Measurements from ENCODE around the gene TRPV3. TPM values are rescaled to one million over a fixed set of nuclear protein-coding genes. Genes with fewer than 3 reads are reported as not detected.

Gene TRPV3
- total RNA-seq, 1 experiment from 2014 or later: 1.4 TPM

DNA sequence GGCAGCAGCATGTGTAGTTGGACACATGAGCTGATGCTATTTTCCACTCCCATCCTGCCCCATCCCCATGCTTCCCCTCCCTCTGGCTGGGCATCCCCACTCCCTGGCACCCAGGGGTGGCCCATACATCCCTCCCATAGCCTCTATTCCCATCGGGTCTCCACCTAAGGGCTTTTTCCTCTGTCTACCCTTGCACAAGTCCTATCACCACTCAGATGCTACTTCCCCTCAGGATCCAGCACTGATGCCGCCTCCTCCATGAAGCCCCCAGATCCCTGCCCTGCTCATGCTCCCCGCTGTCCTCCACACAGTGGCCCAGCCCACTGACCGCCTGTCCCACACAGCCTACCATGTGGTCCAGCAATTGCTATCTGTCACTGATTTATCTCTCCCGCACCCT is 35.8 kb upstream of the TRPV3 start:
- Histone ChIP-seq H3K4me2 (ENCODE audit: low read length) (no peak overlapping the region), H3K27me3 (ENCODE audit: insufficient read depth, low read length) (no peaks in the 10 kb centered on the region), H3K9ac (ENCODE audit: low read length) (no peak overlapping the region), H4K20me1 (ENCODE audit: insufficient read depth) (no peaks in the 10 kb centered on the region), H3K9me3 (ENCODE audit: control insufficient read depth in 1 of 2, insufficient read depth in 1 of 2, low read depth in 1 of 2, low read length in 2 of 2) (no peaks in the 10 kb centered on the region), H2AFZ (ENCODE audit: low read depth, low read length, poor library complexity, severe bottlenecking) (no peak overlapping the region), H3K36me3 (ENCODE audit: control insufficient read depth in 1 of 2, insufficient read depth in 2 of 2, low read length in 2 of 2) (no peaks in the 10 kb centered on the region; a peak in 1 of 4 replicates), H3K4me1 (ENCODE audit: control insufficient read depth in 1 of 2, insufficient read depth in 2 of 2, low read length in 2 of 2) (no peaks in the 10 kb centered on the region), H3K9me2 (ENCODE audit: insufficient read depth) (no peaks in the 10 kb centered on the region), H3K4me3 (replicated peaks in 1 of 2; ENCODE audit: low read depth in 1 of 2, low read length in 2 of 2) (no peak overlapping the region), H3K79me2 (ENCODE audit: insufficient read depth, low read length) (no peaks in the 10 kb centered on the region), H3K27ac (ENCODE audit: low read depth, low read length) (no peak overlapping the region)
- ChIA-PET POLR2A (no interaction called here), CTCF (no interaction called here), RAD21 (ENCODE audit: low non-redundant PET in 1 of 2, low total read pairs in 2 of 2, uncharacterized antibody in 2 of 2, unreplicated experiment in 2 of 2) (interaction anchor here in 1 of 2 experiments (0.7 kb wide), 1 partner anchor 41 kb away, joined by 7 read pairs; no protein-coding TSS in a partner anchor)
- no TSS peak for BruUV-seq (replicated peaks)
- DNase-seq (ENCODE audit: low read depth, low spot score) (no peak), ATAC-seq (no peak)
- TF ChIP-seq, protein P1, sequence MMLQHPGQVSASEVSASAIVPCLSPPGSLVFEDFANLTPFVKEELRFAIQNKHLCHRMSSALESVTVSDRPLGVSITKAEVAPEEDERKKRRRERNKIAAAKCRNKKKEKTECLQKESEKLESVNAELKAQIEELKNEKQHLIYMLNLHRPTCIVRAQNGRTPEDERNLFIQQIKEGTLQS (IDR thresholded peaks at IDR 0.05): no peak
- TF ChIP-seq, protein P2, sequence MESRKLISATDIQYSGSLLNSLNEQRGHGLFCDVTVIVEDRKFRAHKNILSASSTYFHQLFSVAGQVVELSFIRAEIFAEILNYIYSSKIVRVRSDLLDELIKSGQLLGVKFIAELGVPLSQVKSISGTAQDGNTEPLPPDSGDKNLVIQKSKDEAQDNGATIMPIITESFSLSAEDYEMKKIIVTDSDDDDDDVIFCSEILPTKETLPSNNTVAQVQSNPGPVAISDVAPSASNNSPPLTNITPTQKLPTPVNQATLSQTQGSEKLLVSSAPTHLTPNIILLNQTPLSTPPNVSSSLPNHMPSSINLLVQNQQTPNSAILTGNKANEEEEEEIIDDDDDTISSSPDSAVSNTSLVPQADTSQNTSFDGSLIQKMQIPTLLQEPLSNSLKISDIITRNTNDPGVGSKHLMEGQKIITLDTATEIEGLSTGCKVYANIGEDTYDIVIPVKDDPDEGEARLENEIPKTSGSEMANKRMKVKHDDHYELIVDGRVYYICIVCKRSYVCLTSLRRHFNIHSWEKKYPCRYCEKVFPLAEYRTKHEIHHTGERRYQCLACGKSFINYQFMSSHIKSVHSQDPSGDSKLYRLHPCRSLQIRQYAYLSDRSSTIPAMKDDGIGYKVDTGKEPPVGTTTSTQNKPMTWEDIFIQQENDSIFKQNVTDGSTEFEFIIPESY (IDR thresholded peaks at IDR 0.05; ENCODE audit: extremely low read depth, insufficient replicate concordance, low read length): no peak
- TF ChIP-seq CEBPB (IDR thresholded peaks at IDR 0.05; ENCODE audit: low read depth) (no peak), SP1 (IDR thresholded peaks at IDR 0.05; ENCODE audit: low read depth) (no peak), SIN3A (IDR thresholded peaks at IDR 0.05; ENCODE audit: low read depth) (no peak), POLR2AphosphoS5 (IDR thresholded peaks at IDR 0.05; ENCODE audit: low read depth, low read length) (no peak), POLR2A (IDR thresholded peaks at IDR 0.05; ENCODE audit: borderline replicate concordance, extremely low read depth, insufficient read depth, insufficient read length) (no peak), JUND (IDR thresholded peaks at IDR 0.05) (no peak), CBX3 (IDR thresholded peaks at IDR 0.05; ENCODE audit: low read depth) (no peak), EZH2 (IDR thresholded peaks at IDR 0.05) (no peak), EZH2phosphoT487 (IDR thresholded peaks at IDR 0.05; ENCODE audit: borderline replicate concordance) (no peak), YY1 (IDR thresholded peaks at IDR 0.05; ENCODE audit: extremely low read depth, insufficient replicate concordance, low read depth, low read length) (no peak), TCF7L2 (IDR thresholded peaks at IDR 0.05; ENCODE audit: borderline replicate concordance, extremely low read depth, insufficient read depth, insufficient read length) (no peak), EGR1 (IDR thresholded peaks at IDR 0.05; ENCODE audit: low read depth) (no peak)
- TF ChIP-seq, protein P3, sequence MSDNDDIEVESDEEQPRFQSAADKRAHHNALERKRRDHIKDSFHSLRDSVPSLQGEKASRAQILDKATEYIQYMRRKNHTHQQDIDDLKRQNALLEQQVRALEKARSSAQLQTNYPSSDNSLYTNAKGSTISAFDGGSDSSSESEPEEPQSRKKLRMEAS (IDR thresholded peaks at IDR 0.05): no peak
- TF ChIP-seq, protein P4, sequence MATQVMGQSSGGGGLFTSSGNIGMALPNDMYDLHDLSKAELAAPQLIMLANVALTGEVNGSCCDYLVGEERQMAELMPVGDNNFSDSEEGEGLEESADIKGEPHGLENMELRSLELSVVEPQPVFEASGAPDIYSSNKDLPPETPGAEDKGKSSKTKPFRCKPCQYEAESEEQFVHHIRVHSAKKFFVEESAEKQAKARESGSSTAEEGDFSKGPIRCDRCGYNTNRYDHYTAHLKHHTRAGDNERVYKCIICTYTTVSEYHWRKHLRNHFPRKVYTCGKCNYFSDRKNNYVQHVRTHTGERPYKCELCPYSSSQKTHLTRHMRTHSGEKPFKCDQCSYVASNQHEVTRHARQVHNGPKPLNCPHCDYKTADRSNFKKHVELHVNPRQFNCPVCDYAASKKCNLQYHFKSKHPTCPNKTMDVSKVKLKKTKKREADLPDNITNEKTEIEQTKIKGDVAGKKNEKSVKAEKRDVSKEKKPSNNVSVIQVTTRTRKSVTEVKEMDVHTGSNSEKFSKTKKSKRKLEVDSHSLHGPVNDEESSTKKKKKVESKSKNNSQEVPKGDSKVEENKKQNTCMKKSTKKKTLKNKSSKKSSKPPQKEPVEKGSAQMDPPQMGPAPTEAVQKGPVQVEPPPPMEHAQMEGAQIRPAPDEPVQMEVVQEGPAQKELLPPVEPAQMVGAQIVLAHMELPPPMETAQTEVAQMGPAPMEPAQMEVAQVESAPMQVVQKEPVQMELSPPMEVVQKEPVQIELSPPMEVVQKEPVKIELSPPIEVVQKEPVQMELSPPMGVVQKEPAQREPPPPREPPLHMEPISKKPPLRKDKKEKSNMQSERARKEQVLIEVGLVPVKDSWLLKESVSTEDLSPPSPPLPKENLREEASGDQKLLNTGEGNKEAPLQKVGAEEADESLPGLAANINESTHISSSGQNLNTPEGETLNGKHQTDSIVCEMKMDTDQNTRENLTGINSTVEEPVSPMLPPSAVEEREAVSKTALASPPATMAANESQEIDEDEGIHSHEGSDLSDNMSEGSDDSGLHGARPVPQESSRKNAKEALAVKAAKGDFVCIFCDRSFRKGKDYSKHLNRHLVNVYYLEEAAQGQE (IDR thresholded peaks at IDR 0.05; ENCODE audit: low read depth): no peak
- intact Hi-C loops (cut with micrococcal nuclease): no loop called here

Measured in HCT116 (cell line).